A673 (cell line): Measurements from ENCODE around the gene NMU.

Experiments used
- CTCF ChIP-seq: fragments of 300-800, 200-600 bp; sonication (generic); conservative IDR thresholded peaks from 2 replicates; pipeline ENCODE4 v1.5.1; 2017; ENCODE audit warnings: low read depth, mild to moderate bottlenecking, antibody characterized with exemption, low read length, moderate library complexity, mixed read lengths
- EZH2 ChIP-seq: fragments of 200-600 bp; sonication (generic); IDR thresholded peaks from 2 replicates; pipeline ENCODE4 v1.6.1; 2017; ENCODE audit warnings: borderline replicate concordance, low read depth, mild to moderate bottlenecking, mixed read lengths, antibody characterized with exemption, low read length; ENCODE audit not compliant: poor library complexity, severe bottlenecking

- TF ChIP-seq CTCF (no peak), EZH2 (no peak)
Observed at GRCh38 chr4:55636656-55636999, 530 bp upstream of the NMU start.
